HCT116 (cell line): ENCODE data around the gene STKLD1. TPM values are rescaled to one million over a fixed set of nuclear protein-coding genes. Genes with fewer than 3 reads are reported as not detected.

ENCODE experiments used
- ATAC-seq: fragments of 200-7000 bp; cut with Tn5 transposase; 2 replicates; pipeline ENCODE4 v1.9.1; 2020; ENCODE audit warnings: mild to moderate bottlenecking, moderate library complexity
- BruUV-seq: library from RNA; stranded (reverse); fragments of 400-500 nt; replicated peaks from 2 replicates; lab custom pipeline; 2021; lab: Mats Ljungman, UMichigan
- CTCF ChIA-PET: fragments of 300-600 bp; sonication (Branson Sonifier 250); formaldehyde crosslinking; loops from one replicate; lab custom pipeline; 2021; ENCODE audit warnings: antibody characterized with exemption; lab: Charles Lee
- POLR2A ChIA-PET: fragments of 300-600, 350-600 bp; sonication (Branson Sonifier 250); formaldehyde crosslinking; loops from one replicate; lab custom pipeline; 2021; ENCODE audit warnings: antibody characterized with exemption; lab: Charles Lee
- RAD21 ChIA-PET, 2 experiments: fragments of 300-600 bp; sonication (Branson Sonifier 250); formaldehyde crosslinking; loops; one replicate each; lab custom pipeline; 2023; ENCODE audit warnings: low total read pairs in 2 of 2; ENCODE audit not compliant: uncharacterized antibody in 2 of 2, unreplicated experiment in 2 of 2, low non-redundant PET in 1 of 2; lab: Charles Lee
- DNase-seq: peaks from one replicate; pipeline ENCODE4 v3.0.0-alpha.2; 2010; ENCODE audit warnings: low read depth, low spot score
- H2AFZ ChIP-seq: fragments of 200-600 bp; shearing (Covaris generic), sonication (generic); 2 replicates; pipeline ENCODE4 v1.6.1; 2017; ENCODE audit warnings: low read depth, mixed run types, mixed read lengths, antibody characterized with exemption, low read length; ENCODE audit not compliant: poor library complexity, severe bottlenecking
- H3K27ac ChIP-seq: 2 replicates; pipeline ENCODE4 v1.5.1; 2012; ENCODE audit warnings: low read depth, low read length
- H3K27me3 ChIP-seq: fragments of 200-600 bp; sonication (generic); 2 replicates; pipeline ENCODE4 v1.6.1; 2016; ENCODE audit warnings: mixed run types, low read length, mixed read lengths; ENCODE audit not compliant: insufficient read depth
- H3K36me3 ChIP-seq, 2 experiments: fragments of 200-500 bp in 1 of 2; fragments of 200-600 bp in 1 of 2; sonication (Bioruptor generic) in 1 of 2; sonication (generic) in 1 of 2; 2 replicates each; pipeline versions ENCODE4 v1.5.1 to v1.6.1; 2014 to 2016; ENCODE audit warnings: low read length in 2 of 2, inconsistent platforms in 1 of 2, mixed read lengths in 1 of 2, mixed run types in 1 of 2; ENCODE audit not compliant: insufficient read depth in 2 of 2, control insufficient read depth in 1 of 2
- H3K4me1 ChIP-seq, 2 experiments: fragments of 200-600 bp in 1 of 2; sonication (generic) in 1 of 2; 2 replicates each; pipeline versions ENCODE4 v1.5.1 to v1.6.1; 2012 to 2017; ENCODE audit warnings: low read length in 2 of 2, inconsistent platforms in 1 of 2, mild to moderate bottlenecking in 1 of 2, mixed read lengths in 1 of 2, mixed run types in 1 of 2, moderate library complexity in 1 of 2; ENCODE audit not compliant: insufficient read depth in 2 of 2, control insufficient read depth in 1 of 2
- H3K4me2 ChIP-seq: fragments of 200-600 bp; sonication (generic); 2 replicates; pipeline ENCODE4 v1.6.1; 2017; ENCODE audit warnings: mixed run types, low read length, mixed read lengths
- H3K4me3 ChIP-seq, 2 experiments: fragments of 200-600 bp in 1 of 2; sonication (generic) in 1 of 2; replicated peaks in 1 of 2; 2 replicates each; pipeline ENCODE4 v1.5.1; 2011 to 2016; ENCODE audit warnings: low read length in 2 of 2, control low read depth in 1 of 2, low read depth in 1 of 2, mild to moderate bottlenecking in 1 of 2, mixed read lengths in 1 of 2, mixed run types in 1 of 2
- H3K79me2 ChIP-seq: fragments of 200-600 bp; sonication (generic); 2 replicates; pipeline ENCODE4 v1.6.1; 2017; ENCODE audit warnings: mild to moderate bottlenecking, mixed run types, low read length, moderate library complexity, mixed read lengths; ENCODE audit not compliant: insufficient read depth
- H3K9ac ChIP-seq: fragments of 200-600 bp; sonication (generic); 2 replicates; pipeline ENCODE4 v1.6.1; 2016; ENCODE audit warnings: low read length, mixed read lengths
- H3K9me2 ChIP-seq: fragments of 200-600 bp; sonication (generic), shearing (Covaris generic); 2 replicates; pipeline ENCODE4 v1.6.1; 2017; ENCODE audit warnings: mixed run types, mild to moderate bottlenecking, moderate library complexity; ENCODE audit not compliant: insufficient read depth
- H3K9me3 ChIP-seq, 2 experiments: fragments of 200-500 bp in 1 of 2; fragments of 200-600 bp in 1 of 2; sonication (Bioruptor generic) in 1 of 2; sonication (generic) in 1 of 2; 2 replicates each; pipeline ENCODE4 v1.6.1; 2014 to 2017; ENCODE audit warnings: low read length in 2 of 2, mixed read lengths in 2 of 2, inconsistent platforms in 1 of 2, low read depth in 1 of 2, mild to moderate bottlenecking in 1 of 2, mixed run types in 1 of 2, moderate library complexity in 1 of 2; ENCODE audit not compliant: control insufficient read depth in 1 of 2, insufficient read depth in 1 of 2
- H4K20me1 ChIP-seq: fragments of 200-600 bp; sonication (generic), shearing (Covaris generic); 2 replicates; pipeline ENCODE4 v1.6.1; 2017; ENCODE audit warnings: mixed run types, mild to moderate bottlenecking, moderate library complexity; ENCODE audit not compliant: insufficient read depth
- CBX3 ChIP-seq: IDR thresholded peaks from 2 replicates; pipeline ENCODE4 v1.6.1; 2012; ENCODE audit warnings: low read depth
- FOSL1 ChIP-seq: IDR thresholded peaks from 2 replicates; pipeline ENCODE4 v1.6.1; 2012; ENCODE audit warnings: low read depth
- RAD21 ChIP-seq: IDR thresholded peaks from 2 replicates; pipeline ENCODE4 v1.6.1; 2012; ENCODE audit warnings: low read depth, mild to moderate bottlenecking
- intact Hi-C: fragments of 100-400 bp; cut with micrococcal nuclease; formaldehyde crosslinking; loops from 2 replicates; pipeline ENCODE4 v1.10.0; 2022
- total RNA-seq: library from RNA; stranded (reverse); gene quantifications from one replicate; pipeline ENCODE4 v1.2.1, GENCODE V29; 2021; ENCODE audit not compliant: unreplicated experiment
- TF ChIP-seq, protein P1 (sequence below), 3 experiments: fragments of 200-600 bp in 1 of 3; sonication (generic) in 1 of 3; IDR thresholded peaks in 2 of 3; conservative IDR thresholded peaks in 1 of 3; 2 replicates each; pipeline ENCODE4 v1.5.1; 2012 to 2017; ENCODE audit warnings: low read depth in 2 of 3, low read length in 2 of 3, antibody characterized with exemption in 1 of 3, borderline replicate concordance in 1 of 3, control low read depth in 1 of 3, mild to moderate bottlenecking in 1 of 3, mixed read lengths in 1 of 3, mixed run types in 1 of 3, moderate library complexity in 1 of 3; ENCODE audit not compliant: insufficient read depth in 1 of 3
- TF ChIP-seq, protein P2 (sequence below): IDR thresholded peaks from 2 replicates; pipeline ENCODE4 v1.6.1; 2012; ENCODE audit warnings: low read depth

STKLD1 gene
- total RNA-seq, 1 experiment from 2014 or later, result 0.37 TPM

DNA sequence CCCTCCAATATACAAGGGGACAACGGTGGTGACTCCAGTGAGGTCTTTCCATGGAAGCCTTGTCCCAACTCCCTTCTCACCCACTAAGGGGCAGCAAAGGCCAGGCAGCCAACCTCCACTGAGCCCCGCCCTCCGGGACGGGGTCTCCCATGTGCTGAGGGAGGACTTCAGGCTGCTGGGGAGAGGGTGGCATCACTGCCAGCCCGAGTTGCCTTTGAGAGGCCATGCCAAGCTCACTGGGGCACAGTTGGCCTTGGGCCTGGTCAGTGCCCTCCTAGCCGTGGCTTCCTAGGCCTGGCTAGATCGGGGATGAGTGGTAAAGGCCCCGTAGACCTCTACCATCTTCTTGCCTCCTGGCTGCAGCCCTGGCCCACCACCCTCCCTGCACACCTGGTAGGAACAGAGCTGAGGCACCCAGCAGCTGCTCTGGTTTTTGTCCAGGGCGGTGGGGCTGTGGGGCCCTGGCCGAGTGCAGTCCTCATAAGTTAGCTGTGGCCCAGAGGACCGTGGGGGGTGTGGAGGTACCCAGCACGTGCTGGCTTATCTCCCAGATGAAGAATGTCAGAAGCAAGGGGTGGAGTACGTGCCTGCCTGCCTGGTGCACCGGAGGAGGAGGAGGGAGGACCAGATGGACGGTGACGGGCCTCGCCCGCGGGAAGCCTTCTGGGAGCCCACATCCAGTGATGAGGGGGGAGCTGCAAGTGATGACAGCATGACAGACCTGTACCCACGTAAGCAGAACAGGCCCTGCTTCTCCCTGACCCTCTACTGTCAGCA, 16.6 kb upstream of the STKLD1 start:
- Histone ChIP-seq H3K9me2 (no peaks in the 10 kb centered on the region), H3K27ac (no peak overlapping the region; the same call in 1 of the 2 replicates)
- POLR2A ChIA-PET, result interaction anchor here (0.9 kb wide), 1 partner anchor 12 kb away, joined by 3 read pairs; the partner anchor contains the start of genes MED22 and RPL7A
- TF ChIP-seq CBX3 (no peak), RAD21 (peak; percentile 58), FOSL1 (no peak)
- TF ChIP-seq, protein P1, sequence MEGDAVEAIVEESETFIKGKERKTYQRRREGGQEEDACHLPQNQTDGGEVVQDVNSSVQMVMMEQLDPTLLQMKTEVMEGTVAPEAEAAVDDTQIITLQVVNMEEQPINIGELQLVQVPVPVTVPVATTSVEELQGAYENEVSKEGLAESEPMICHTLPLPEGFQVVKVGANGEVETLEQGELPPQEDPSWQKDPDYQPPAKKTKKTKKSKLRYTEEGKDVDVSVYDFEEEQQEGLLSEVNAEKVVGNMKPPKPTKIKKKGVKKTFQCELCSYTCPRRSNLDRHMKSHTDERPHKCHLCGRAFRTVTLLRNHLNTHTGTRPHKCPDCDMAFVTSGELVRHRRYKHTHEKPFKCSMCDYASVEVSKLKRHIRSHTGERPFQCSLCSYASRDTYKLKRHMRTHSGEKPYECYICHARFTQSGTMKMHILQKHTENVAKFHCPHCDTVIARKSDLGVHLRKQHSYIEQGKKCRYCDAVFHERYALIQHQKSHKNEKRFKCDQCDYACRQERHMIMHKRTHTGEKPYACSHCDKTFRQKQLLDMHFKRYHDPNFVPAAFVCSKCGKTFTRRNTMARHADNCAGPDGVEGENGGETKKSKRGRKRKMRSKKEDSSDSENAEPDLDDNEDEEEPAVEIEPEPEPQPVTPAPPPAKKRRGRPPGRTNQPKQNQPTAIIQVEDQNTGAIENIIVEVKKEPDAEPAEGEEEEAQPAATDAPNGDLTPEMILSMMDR (IDR thresholded peaks at IDR 0.05 in 2 of 3, conservative IDR thresholded peaks at IDR 0.05 in 1 of 3; ENCODE audit: borderline replicate concordance in 1 of 3, insufficient read depth in 1 of 3, low read depth in 2 of 3, low read length in 2 of 3), result peak; percentile 24 to 43 (median 42); a peak in 4 of 6 replicates
- TF ChIP-seq, protein P2, sequence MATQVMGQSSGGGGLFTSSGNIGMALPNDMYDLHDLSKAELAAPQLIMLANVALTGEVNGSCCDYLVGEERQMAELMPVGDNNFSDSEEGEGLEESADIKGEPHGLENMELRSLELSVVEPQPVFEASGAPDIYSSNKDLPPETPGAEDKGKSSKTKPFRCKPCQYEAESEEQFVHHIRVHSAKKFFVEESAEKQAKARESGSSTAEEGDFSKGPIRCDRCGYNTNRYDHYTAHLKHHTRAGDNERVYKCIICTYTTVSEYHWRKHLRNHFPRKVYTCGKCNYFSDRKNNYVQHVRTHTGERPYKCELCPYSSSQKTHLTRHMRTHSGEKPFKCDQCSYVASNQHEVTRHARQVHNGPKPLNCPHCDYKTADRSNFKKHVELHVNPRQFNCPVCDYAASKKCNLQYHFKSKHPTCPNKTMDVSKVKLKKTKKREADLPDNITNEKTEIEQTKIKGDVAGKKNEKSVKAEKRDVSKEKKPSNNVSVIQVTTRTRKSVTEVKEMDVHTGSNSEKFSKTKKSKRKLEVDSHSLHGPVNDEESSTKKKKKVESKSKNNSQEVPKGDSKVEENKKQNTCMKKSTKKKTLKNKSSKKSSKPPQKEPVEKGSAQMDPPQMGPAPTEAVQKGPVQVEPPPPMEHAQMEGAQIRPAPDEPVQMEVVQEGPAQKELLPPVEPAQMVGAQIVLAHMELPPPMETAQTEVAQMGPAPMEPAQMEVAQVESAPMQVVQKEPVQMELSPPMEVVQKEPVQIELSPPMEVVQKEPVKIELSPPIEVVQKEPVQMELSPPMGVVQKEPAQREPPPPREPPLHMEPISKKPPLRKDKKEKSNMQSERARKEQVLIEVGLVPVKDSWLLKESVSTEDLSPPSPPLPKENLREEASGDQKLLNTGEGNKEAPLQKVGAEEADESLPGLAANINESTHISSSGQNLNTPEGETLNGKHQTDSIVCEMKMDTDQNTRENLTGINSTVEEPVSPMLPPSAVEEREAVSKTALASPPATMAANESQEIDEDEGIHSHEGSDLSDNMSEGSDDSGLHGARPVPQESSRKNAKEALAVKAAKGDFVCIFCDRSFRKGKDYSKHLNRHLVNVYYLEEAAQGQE, result no peak
- TF ChIP-seq, all 23 proteins: peak for 2
- no peaks in the 10 kb centered on the region for H4K20me1 ChIP-seq
- H3K79me2 ChIP-seq, result peaks cover 57% of the 10 kb centered on the region
- H3K27me3 ChIP-seq, result no peaks in the 10 kb centered on the region
- BruUV-seq, result no TSS peak
- H3K9me3 ChIP-seq, result no peaks in the 10 kb centered on the region
- ChIA-PET CTCF (interaction anchor here (1.1 kb wide), 1 partner anchor 100 kb away, joined by 3 read pairs; the partner anchor contains the start of gene CACFD1), RAD21 (no interaction called here)
- no peak overlapping the region for H3K4me2 ChIP-seq
- no peak for ATAC-seq
- H3K9ac ChIP-seq, result no peak overlapping the region
- no peak for DNase-seq
- intact Hi-C loops, result loop anchor here (1.0 to 10.0 kb wide), 3 partner anchors 45 to 635 kb away; partner anchors contain the start of gene VAV2
- peaks cover 19 to 33% of the 10 kb centered on the region in 2 experiments; a peak in 3 of 4 replicates for H3K36me3 ChIP-seq
- no peak overlapping the region for H2AFZ ChIP-seq
- no peak overlapping the region for H3K4me3 ChIP-seq
- peaks cover 7 to 20% of the 10 kb centered on the region in 2 experiments; a peak in 3 of 4 replicates for H3K4me1 ChIP-seq
